Neural cell (in vitro differentiated cells): ENCODE results near the gene SULT1B1. TPM values are rescaled to one million over a fixed set of nuclear protein-coding genes. Genes with fewer than 3 reads are reported as not detected.

Experiments used
- H2AFZ ChIP-seq: fragments of 200-600, 300-800 bp; sonication (generic), shearing (Covaris generic); 2 replicates; pipeline ENCODE4 v1.6.0; 2014; ENCODE audit warnings: low read depth, mild to moderate bottlenecking, antibody characterized with exemption, low read length, moderate library complexity
- H3F3A ChIP-seq: fragments of 200-600 bp; shearing (Covaris generic); 2 replicates; pipeline ENCODE4 v1.6.1; 2016; ENCODE audit warnings: mild to moderate bottlenecking, moderate library complexity, mixed read lengths, antibody characterized with exemption, low read length; ENCODE audit not compliant: insufficient read depth, poor library complexity, severe bottlenecking
- H3K27ac ChIP-seq: fragments of 200-600, 300-800 bp; sonication (generic), shearing (Covaris generic); 2 replicates; pipeline ENCODE4 v1.5.1; 2014; ENCODE audit warnings: mild to moderate bottlenecking, low read length, moderate library complexity
- H3K27me3 ChIP-seq: fragments of 300-800, 200-600 bp; sonication (generic), shearing (Covaris generic); 2 replicates; pipeline ENCODE4 v1.6.0; 2014; ENCODE audit warnings: mild to moderate bottlenecking, low read depth, low read length, moderate library complexity; ENCODE audit not compliant: insufficient read depth
- H3K36me3 ChIP-seq: fragments of 300-800, 200-600 bp; sonication (generic), shearing (Covaris generic); 2 replicates; pipeline ENCODE4 v1.5.1; 2014; ENCODE audit warnings: mild to moderate bottlenecking, antibody characterized with exemption, low read length, moderate library complexity; ENCODE audit not compliant: insufficient read depth
- H3K4me2 ChIP-seq: fragments of 300-800, 200-600 bp; sonication (generic), shearing (Covaris generic); 2 replicates; pipeline ENCODE4 v1.6.0; 2014; ENCODE audit warnings: mild to moderate bottlenecking, low read length
- H3K4me3 ChIP-seq: fragments of 300-800, 200-600 bp; sonication (generic), shearing (Covaris generic); 2 replicates; pipeline ENCODE4 v1.5.1; 2014; ENCODE audit warnings: mild to moderate bottlenecking, low read length, moderate library complexity
- H3K79me2 ChIP-seq: fragments of 200-600 bp; shearing (Covaris generic); replicated peaks from 2 replicates; pipeline ENCODE4 v1.6.0; 2014; ENCODE audit warnings: mild to moderate bottlenecking, low read length, moderate library complexity; ENCODE audit not compliant: insufficient read depth
- H3K9ac ChIP-seq: fragments of 300-800, 200-600 bp; sonication (generic), shearing (Covaris generic); 2 replicates; pipeline ENCODE4 v1.6.1; 2016; ENCODE audit warnings: mild to moderate bottlenecking, low read length, mixed read lengths
- H3K9me2 ChIP-seq: fragments of 200-600 bp; shearing (Covaris generic); 2 replicates; pipeline ENCODE4 v1.6.1; 2016; ENCODE audit warnings: mild to moderate bottlenecking, low read length, mixed read lengths; ENCODE audit not compliant: insufficient read depth
- H3K9me3 ChIP-seq: fragments of 200-600, 300-800 bp; sonication (generic), shearing (Covaris generic); 2 replicates; pipeline ENCODE4 v1.6.1; 2016; ENCODE audit warnings: mild to moderate bottlenecking, mixed run types, low read length, moderate library complexity, mixed read lengths
- H4K20me1 ChIP-seq: fragments of 200-600 bp; shearing (Covaris generic); 2 replicates; pipeline ENCODE4 v1.6.1; 2016; ENCODE audit warnings: mild to moderate bottlenecking, mixed run types; ENCODE audit not compliant: insufficient read depth
- CTCF ChIP-seq: fragments of 450-650 bp; IDR thresholded peaks from 2 replicates; pipeline ENCODE4 v1.5.1; 2014; ENCODE audit warnings: antibody characterized with exemption, mild to moderate bottlenecking, moderate library complexity; ENCODE audit not compliant: poor library complexity, severe bottlenecking
- EP300 ChIP-seq: fragments of 450-650 bp; conservative IDR thresholded peaks from 2 replicates; pipeline ENCODE4 v1.6.1; 2014; ENCODE audit warnings: antibody characterized with exemption, mild to moderate bottlenecking, moderate library complexity; ENCODE audit not compliant: poor library complexity, severe bottlenecking
- EZH2 ChIP-seq: fragments of 200-600, 300-800 bp; shearing (Covaris generic), sonication (generic); IDR thresholded peaks from 2 replicates; pipeline ENCODE4 v1.6.1; 2014; ENCODE audit warnings: antibody characterized with exemption, low read length, borderline replicate concordance, mild to moderate bottlenecking; ENCODE audit not compliant: insufficient read depth, poor library complexity, severe bottlenecking
- MXI1 ChIP-seq: fragments of 450-650 bp; conservative IDR thresholded peaks from 2 replicates; pipeline ENCODE4 v1.6.1; 2014; ENCODE audit warnings: antibody characterized with exemption, mild to moderate bottlenecking; ENCODE audit not compliant: poor library complexity, severe bottlenecking
- POLR2AphosphoS5 ChIP-seq: IDR thresholded peaks from 2 replicates; pipeline ENCODE4 v1.6.1; 2012
- RAD21 ChIP-seq: fragments of 450-650 bp; conservative IDR thresholded peaks from 2 replicates; pipeline ENCODE4 v1.6.1; 2014; ENCODE audit warnings: antibody characterized with exemption, mild to moderate bottlenecking, moderate library complexity
- REST ChIP-seq: IDR thresholded peaks from 2 replicates; pipeline ENCODE4 v1.6.1; 2012; ENCODE audit warnings: borderline replicate concordance
- SMC3 ChIP-seq: fragments of 450-650 bp; conservative IDR thresholded peaks from 2 replicates; pipeline ENCODE4 v1.6.1; 2014; ENCODE audit warnings: antibody characterized with exemption, mild to moderate bottlenecking, moderate library complexity; ENCODE audit not compliant: poor library complexity
- TAF1 ChIP-seq: IDR thresholded peaks from 2 replicates; pipeline ENCODE4 v1.6.1; 2012; ENCODE audit warnings: low read depth
- polyA minus RNA-seq: library from RNA; depleted of rRNA, polyadenylated mRNA; stranded (reverse); fragments of >200 nt; gene quantifications from 2 replicates; pipeline ENCODE4 v1.2.3, GENCODE V29; 2014
- polyA plus RNA-seq: library from polyadenylated mRNA; depleted of rRNA; stranded (reverse); fragments of >200 nt; gene quantifications from 2 replicates; pipeline ENCODE4 v1.2.3, GENCODE V29; 2014

The SULT1B1 gene
- polyA plus RNA-seq (not detected in 2 replicates), polyA minus RNA-seq (not detected in 2 replicates)

- no peak within 1 kb of the TSS for H3K9ac ChIP-seq
- H3K36me3 ChIP-seq = no peaks in the 10 kb centered on the region
- H3K27me3 ChIP-seq = no peaks in the 10 kb centered on the region
- no peak within 1 kb of the TSS for H3K27ac ChIP-seq
- H3F3A ChIP-seq = no peaks in the 10 kb centered on the region
- H3K4me3 ChIP-seq = no peak within 1 kb of the TSS
- TF ChIP-seq TAF1 = no peak
- no peak for TF ChIP-seq RAD21
- TF ChIP-seq MXI1 = no peak
- TF ChIP-seq POLR2AphosphoS5 = no peak
- TF ChIP-seq EZH2 = no peak
- no peak for TF ChIP-seq REST
- no peak for TF ChIP-seq EP300
- TF ChIP-seq CTCF = no peak
- no peak for TF ChIP-seq SMC3
- no peak within 1 kb of the TSS for H2AFZ ChIP-seq
- no peaks in the 10 kb centered on the region for H4K20me1 ChIP-seq
- H3K9me2 ChIP-seq = no peaks in the 10 kb centered on the region
- H3K9me3 ChIP-seq = no peaks in the 10 kb centered on the region
- no peaks in the 10 kb centered on the region for H3K79me2 ChIP-seq
- no peak within 1 kb of the TSS for H3K4me2 ChIP-seq
Measured at GRCh38 chr4:69760455-69760854, at the start of gene SULT1B1. Gene SULT1B1 (minus strand): TSS chr4:69760620. CDS start chr4:69755217, 5,403 bp downstream.

- no peaks in the 10 kb centered on the region for H3K36me3 ChIP-seq
- no peak overlapping the region for H3K4me2 ChIP-seq
- TF ChIP-seq TAF1 (no peak), EP300 (no peak), MXI1 (no peak), REST (no peak), SMC3 (no peak), CTCF (no peak), RAD21 (no peak), EZH2 (no peak)
- no peaks in the 10 kb centered on the region for H3K9me3 ChIP-seq
- H2AFZ ChIP-seq = no peak overlapping the region
- no peaks in the 10 kb centered on the region for H4K20me1 ChIP-seq
- H3K27ac ChIP-seq = no peak overlapping the region
- no peak overlapping the region for H3K4me3 ChIP-seq
- H3F3A ChIP-seq = no peaks in the 10 kb centered on the region
- no peaks in the 10 kb centered on the region for H3K27me3 ChIP-seq
- H3K9me2 ChIP-seq = no peaks in the 10 kb centered on the region
- H3K9ac ChIP-seq = no peak overlapping the region
- no peaks in the 10 kb centered on the region for H3K79me2 ChIP-seq
Measured at GRCh38 chr4:69800599-69800998, 40.2 kb upstream of the SULT1B1 start.
